Activated B cell treated with CpG ODN at 0.5 μM for 24 hours (primary cell): ENCODE data around the gene LHX3. TPM values are rescaled to one million over a fixed set of nuclear protein-coding genes. Genes with fewer than 3 reads are reported as not detected.

Source experiments
- ATAC-seq: fragments of 200-7000 bp; cut with Tn5 transposase; one replicate; pipeline ENCODE4 v1.10.0; 2021; ENCODE audit warnings: low read depth, mild to moderate bottlenecking, moderate library complexity
- CTCF ChIA-PET: fragments of 350-600 bp; sonication (Branson Sonifier 250); formaldehyde crosslinking; loops from one replicate; lab custom pipeline; 2021; ENCODE audit warnings: antibody characterized with exemption; lab: Charles Lee
- POLR2A ChIA-PET: fragments of 350-600 bp; sonication (Branson Sonifier 250); formaldehyde crosslinking; loops from one replicate; lab custom pipeline; 2021; ENCODE audit warnings: antibody characterized with exemption; lab: Charles Lee
- DNase-seq: peaks from one replicate; pipeline ENCODE4 v3.0.0; 2022
- H3K27ac Mint-ChIP-seq: one replicate; pipeline ENCODE4 v1.8.0; 2020; ENCODE audit warnings: mixed read lengths
- H3K27me3 Mint-ChIP-seq: one replicate; pipeline ENCODE4 v1.8.0; 2021; ENCODE audit warnings: mixed read lengths
- H3K36me3 Mint-ChIP-seq: one replicate; pipeline ENCODE4 v1.8.0; 2021; ENCODE audit warnings: low read depth, mixed read lengths
- H3K4me1 Mint-ChIP-seq: one replicate; pipeline ENCODE4 v1.8.0; 2021; ENCODE audit warnings: mixed read lengths
- H3K4me3 Mint-ChIP-seq: one replicate; pipeline ENCODE4 v1.8.0; 2020; ENCODE audit warnings: mild to moderate bottlenecking, mixed read lengths
- H3K9me3 Mint-ChIP-seq: one replicate; pipeline ENCODE4 v1.8.0; 2020; ENCODE audit warnings: mixed read lengths
- intact Hi-C: fragments of 100-400 bp; cut with micrococcal nuclease; formaldehyde crosslinking; loops from one replicate; pipeline ENCODE4 v1.15.1; 2024
- total RNA-seq: library from RNA; stranded (reverse); gene quantifications from 2 replicates; pipeline ENCODE4 v1.2.3, GENCODE V29; 2022
- TF ChIP-seq, protein P1 (sequence below): fragments of 200-600 bp; IDR thresholded peaks from one replicate; pipeline ENCODE4 v1.8.0; 2022; ENCODE audit warnings: antibody characterized with exemption, mild to moderate bottlenecking

The LHX3 gene
- total RNA-seq, 1 donor from 2014 or later, result not detected

DNA sequence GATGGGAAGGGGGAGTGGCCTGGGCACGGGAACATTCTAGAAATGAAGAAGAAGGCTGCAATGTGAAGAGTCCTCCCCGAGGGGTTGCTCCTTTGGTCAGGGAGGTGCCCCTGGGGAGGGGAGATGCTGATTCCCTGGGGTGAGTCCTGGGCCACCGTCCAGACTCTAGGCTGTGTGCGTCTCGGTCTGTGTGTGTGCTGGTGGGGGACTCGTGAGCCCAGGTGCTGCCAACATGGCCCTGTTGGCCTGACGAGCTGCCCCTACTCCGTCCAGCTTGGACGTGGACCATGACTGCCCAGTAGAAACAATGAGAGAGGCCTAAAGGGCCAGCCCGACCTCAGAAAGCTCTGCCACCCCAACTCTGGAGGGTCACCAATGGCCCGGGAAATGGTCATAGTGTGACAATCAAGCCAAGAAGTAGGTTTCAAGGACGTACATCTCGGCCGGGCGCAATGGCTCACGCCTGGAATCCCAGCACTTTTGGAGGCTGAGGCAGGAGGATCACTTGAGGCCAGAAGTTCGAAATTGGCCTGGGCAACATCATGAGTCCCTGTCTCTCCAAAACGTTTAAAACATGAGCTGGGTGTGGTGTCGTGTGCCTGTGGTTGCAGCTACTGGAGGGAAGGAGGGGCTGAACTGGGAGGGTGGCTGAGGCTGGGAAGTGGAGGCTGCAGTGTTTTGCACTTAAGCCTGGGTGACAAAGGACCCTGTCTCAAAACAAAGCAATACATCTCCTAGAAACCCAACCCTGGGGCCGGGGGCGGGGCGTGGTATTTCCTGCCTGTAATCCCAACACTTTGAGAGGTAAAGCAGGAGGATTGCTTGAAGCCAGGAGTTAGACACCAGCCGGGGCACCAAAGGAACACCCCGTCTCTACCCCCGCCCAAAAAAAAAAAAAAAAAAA, 17.0 kb downstream of the LHX3 start:
- ChIA-PET CTCF (no interaction called here), POLR2A (interaction anchor here (0.9 kb wide), 1 partner anchor 37 kb away, joined by 3 read pairs; no protein-coding TSS in a partner anchor)
- Mint-ChIP-seq H3K4me1 (peaks cover 3% of the 10 kb centered on the region), H3K9me3 (no peaks in the 10 kb centered on the region), H3K27me3 (peaks cover 56% of the 10 kb centered on the region), H3K36me3 (no peaks in the 10 kb centered on the region), H3K27ac (no peak overlapping the region), H3K4me3 (no peak overlapping the region)
- ATAC-seq, result no peak
- DNase-seq, result no peak
- intact Hi-C loops, result no loop called here
- TF ChIP-seq, protein P1, sequence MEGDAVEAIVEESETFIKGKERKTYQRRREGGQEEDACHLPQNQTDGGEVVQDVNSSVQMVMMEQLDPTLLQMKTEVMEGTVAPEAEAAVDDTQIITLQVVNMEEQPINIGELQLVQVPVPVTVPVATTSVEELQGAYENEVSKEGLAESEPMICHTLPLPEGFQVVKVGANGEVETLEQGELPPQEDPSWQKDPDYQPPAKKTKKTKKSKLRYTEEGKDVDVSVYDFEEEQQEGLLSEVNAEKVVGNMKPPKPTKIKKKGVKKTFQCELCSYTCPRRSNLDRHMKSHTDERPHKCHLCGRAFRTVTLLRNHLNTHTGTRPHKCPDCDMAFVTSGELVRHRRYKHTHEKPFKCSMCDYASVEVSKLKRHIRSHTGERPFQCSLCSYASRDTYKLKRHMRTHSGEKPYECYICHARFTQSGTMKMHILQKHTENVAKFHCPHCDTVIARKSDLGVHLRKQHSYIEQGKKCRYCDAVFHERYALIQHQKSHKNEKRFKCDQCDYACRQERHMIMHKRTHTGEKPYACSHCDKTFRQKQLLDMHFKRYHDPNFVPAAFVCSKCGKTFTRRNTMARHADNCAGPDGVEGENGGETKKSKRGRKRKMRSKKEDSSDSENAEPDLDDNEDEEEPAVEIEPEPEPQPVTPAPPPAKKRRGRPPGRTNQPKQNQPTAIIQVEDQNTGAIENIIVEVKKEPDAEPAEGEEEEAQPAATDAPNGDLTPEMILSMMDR, result no peak

DNA sequence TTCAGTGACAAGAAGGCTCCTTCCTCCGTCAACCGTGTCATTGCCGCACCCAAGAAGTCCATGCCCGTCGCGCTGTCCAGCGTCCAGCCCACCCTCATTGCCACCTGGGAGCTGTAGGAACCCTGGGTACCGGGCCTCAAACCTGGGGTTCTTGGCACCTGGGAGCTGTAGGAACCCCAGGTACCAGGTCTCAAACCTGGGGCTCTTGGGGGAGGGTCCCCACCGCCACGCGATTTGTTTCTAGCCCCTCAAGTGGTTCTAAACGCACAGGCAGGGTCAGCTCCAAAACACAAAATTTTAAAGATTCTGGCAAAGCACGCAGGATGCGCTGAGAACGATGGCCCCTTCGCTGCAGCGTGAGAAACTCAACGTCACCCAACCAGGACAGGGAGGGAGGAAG, 17.7 kb downstream of the LHX3 start:
- TF ChIP-seq, protein P1, result no peak
- peaks cover 54% of the 10 kb centered on the region for H3K27me3 Mint-ChIP-seq
- intact Hi-C loops, result no loop called here
- ATAC-seq (no peak), DNase-seq (no peak)
- no peak overlapping the region for H3K27ac Mint-ChIP-seq
- ChIA-PET CTCF (no interaction called here), POLR2A (no interaction called here)
- H3K36me3 Mint-ChIP-seq, result no peaks in the 10 kb centered on the region
- H3K4me1 Mint-ChIP-seq, result peaks cover 1% of the 10 kb centered on the region
- H3K4me3 Mint-ChIP-seq, result no peak overlapping the region
- H3K9me3 Mint-ChIP-seq, result no peaks in the 10 kb centered on the region

DNA sequence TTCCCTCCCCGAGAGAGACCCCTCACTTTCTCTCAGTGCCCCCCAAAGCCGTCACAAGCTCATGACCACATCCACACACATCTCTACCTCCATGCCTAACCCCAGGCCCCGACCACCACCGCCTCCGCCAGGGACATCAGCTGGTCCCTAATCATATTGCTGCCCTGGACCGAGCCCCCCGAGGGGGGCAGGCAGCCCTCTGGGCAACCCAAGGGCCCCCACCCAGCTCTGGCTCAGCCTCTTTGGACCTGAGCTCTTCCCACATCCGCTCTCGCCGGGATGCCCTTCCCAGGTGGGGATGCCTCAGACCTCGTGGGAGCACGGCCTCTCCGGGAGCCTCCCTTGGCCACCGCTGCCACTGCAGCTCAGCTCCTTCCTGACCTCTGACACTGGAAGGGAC, 18.5 kb downstream of the LHX3 start:
- TF ChIP-seq, protein P1, result no peak
- intact Hi-C loops, result no loop called here
- CTCF ChIA-PET, result no interaction called here

DNA sequence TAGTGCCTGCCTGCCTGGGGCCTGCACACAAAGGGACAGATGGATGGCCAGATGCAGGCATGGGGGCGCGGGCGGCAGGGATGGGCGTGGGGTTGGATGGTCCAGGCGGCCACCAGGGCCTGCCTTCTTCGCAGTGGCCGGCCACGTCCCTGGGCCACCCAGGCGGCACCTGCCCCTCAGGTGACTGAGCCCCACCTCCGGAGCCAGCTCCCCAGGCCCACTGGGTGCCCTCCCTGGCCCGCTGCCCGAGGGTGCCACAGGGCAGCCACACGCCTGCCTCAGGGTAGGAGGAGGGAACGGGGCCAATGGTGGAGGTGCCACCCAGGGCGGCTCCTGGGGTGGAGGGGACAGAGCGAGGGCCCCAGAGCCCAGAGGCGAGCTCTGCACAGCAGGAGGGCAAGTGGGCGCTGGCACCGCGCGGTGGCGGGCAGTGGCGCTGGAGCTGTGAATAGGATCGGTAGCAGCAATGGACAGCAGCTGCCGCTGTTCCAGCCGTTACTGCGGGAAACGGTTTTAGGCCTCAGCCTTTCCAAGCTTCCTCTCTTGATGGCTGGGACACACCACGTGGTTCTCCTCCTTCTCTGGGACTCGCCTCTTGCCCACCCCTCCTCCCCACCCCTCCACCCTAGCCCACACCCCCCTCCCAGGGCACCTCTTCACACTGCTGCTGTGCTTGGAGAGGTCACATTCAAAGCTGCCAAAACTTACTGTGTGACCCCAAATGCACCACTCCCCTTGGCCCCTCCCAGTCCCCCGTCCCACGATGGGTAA, 19.1 kb downstream of the LHX3 start:
- Mint-ChIP-seq H3K27me3 (peaks cover 44% of the 10 kb centered on the region), H3K4me1 (no peaks in the 10 kb centered on the region), H3K27ac (no peak overlapping the region), H3K9me3 (no peaks in the 10 kb centered on the region), H3K4me3 (no peak overlapping the region), H3K36me3 (no peaks in the 10 kb centered on the region)
- no peak for DNase-seq
- POLR2A ChIA-PET, result no interaction called here
- CTCF ChIA-PET, result no interaction called here
- intact Hi-C loops, result no loop called here
- TF ChIP-seq, protein P1, result no peak
- no peak for ATAC-seq

More for the DNA sequence above, 18.5 kb downstream of the LHX3 start:
- peaks cover 48% of the 10 kb centered on the region for H3K27me3 Mint-ChIP-seq
- no peak overlapping the region for H3K27ac Mint-ChIP-seq
- ATAC-seq (no peak), DNase-seq (no peak)
- no peaks in the 10 kb centered on the region for H3K36me3 Mint-ChIP-seq
- no peak overlapping the region for H3K4me3 Mint-ChIP-seq
- H3K4me1 Mint-ChIP-seq, result no peaks in the 10 kb centered on the region
- POLR2A ChIA-PET, result no interaction called here
- no peaks in the 10 kb centered on the region for H3K9me3 Mint-ChIP-seq

DNA sequence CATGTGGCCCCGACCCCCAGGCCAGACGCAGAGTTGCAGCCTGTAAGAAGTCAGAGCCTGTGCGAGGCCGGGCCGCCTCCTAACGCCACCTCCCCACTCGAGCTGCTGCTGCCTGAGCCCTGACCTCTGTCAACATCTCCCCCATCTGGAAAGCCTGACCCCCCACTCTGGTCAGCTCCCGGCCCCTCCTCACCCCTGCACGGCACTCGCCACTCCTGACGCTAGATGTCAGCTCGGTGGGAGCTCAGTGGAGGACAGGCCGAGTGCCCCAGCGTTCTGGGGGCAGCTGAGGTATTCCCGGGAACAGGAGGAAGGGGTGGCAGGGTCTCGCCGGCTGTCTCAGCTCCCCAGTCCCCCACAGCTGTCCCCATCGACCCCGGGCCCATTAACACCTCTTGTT, 19.9 kb downstream of the LHX3 start:
- Mint-ChIP-seq H3K4me1 (no peaks in the 10 kb centered on the region), H3K27me3 (peaks cover 38% of the 10 kb centered on the region), H3K9me3 (no peaks in the 10 kb centered on the region), H3K36me3 (no peaks in the 10 kb centered on the region), H3K27ac (no peak overlapping the region), H3K4me3 (no peak overlapping the region)
- TF ChIP-seq, protein P1, result no peak
- ATAC-seq, result no peak
- ChIA-PET POLR2A (no interaction called here), CTCF (no interaction called here)
- intact Hi-C loops, result no loop called here
- no peak for DNase-seq
